Astrocyte of the spinal cord (primary cell): ENCODE measurements around the gene FN3K.

Experiments
- DNase-seq: peaks from one replicate; pipeline ENCODE4 v3.0.0; 2011; ENCODE audit warnings: low read depth, low spot score
- H3K4me3 ChIP-seq: 2 replicates; pipeline ENCODE4 v1.5.1; 2011; ENCODE audit warnings: low read depth, mild to moderate bottlenecking, low read length, moderate library complexity
- in situ Hi-C: cut with HindIII; loops from 2 replicates; pipeline ENCODE4 v1.10.0; 2017; ENCODE audit warnings: low sequenced_read_pairs
- TF ChIP-seq, protein P1 (sequence below): IDR thresholded peaks from 2 replicates; pipeline ENCODE4 v1.5.1; 2012; ENCODE audit warnings: low read depth, mild to moderate bottlenecking, low read length, inconsistent platforms

FN3K gene

DNA sequence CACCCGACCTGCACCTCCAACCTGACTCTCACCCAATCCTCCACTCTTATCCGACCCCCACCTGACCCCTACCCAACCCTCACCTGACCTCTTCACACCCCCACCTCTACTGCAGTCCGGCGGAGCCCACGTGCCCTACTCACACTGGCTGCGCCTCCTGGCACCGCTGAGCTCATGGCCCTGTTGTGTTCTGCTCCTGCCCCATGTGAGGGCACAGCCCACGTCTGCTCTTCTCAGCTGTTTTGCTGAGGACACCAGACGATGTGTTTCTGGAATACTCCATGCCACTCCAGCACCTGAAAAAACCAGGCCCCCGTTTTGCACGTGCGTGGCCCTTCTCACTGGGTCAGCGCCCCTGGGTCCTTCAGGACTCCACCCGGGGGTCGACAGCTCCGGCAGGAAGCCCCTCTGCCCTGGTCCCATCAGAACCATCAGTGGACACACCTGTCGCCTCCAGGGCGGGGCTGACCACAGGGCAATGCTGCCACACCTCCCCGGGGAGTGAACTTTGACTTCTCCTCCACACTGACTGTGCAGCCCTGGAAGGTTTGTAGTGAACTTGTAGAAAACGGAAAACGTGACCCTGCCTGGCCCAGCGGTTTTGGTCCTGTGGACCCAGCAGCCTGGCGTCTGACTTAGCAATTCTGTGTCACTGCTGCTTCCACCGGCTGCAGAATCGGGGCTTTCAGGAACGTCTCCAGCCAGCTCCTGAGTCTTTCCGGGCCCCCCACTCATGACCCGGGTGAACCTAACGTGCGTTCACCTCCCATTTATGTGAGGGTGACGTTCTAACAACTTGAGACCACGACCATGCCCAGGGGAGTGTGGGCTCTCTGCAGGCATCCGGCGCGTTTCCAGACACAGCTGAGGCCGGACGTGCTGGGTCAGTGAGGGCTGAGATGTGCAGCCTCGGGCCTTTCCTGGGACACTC lies 31.2 kb upstream of the FN3K start:
- TF ChIP-seq, protein P1, sequence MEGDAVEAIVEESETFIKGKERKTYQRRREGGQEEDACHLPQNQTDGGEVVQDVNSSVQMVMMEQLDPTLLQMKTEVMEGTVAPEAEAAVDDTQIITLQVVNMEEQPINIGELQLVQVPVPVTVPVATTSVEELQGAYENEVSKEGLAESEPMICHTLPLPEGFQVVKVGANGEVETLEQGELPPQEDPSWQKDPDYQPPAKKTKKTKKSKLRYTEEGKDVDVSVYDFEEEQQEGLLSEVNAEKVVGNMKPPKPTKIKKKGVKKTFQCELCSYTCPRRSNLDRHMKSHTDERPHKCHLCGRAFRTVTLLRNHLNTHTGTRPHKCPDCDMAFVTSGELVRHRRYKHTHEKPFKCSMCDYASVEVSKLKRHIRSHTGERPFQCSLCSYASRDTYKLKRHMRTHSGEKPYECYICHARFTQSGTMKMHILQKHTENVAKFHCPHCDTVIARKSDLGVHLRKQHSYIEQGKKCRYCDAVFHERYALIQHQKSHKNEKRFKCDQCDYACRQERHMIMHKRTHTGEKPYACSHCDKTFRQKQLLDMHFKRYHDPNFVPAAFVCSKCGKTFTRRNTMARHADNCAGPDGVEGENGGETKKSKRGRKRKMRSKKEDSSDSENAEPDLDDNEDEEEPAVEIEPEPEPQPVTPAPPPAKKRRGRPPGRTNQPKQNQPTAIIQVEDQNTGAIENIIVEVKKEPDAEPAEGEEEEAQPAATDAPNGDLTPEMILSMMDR, result no peak

DNA sequence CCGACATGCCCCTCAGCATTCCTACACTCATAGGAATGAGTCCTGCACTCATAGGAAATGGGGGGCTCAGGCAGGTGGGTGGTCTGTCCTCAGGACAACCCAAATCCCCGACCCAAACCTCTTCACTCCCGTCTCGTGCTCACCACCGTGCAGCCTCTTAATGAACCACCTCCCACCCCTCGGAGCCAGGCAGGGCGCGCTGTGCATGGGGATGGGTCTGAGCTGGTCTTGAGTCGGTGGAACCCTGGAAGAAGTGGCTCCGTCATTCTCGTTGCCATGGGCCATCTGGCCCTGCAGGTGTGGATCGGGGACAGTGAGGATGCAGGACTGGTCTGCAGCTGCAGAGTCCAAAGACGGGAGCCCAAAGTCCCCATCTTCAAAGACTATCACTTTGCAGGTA lies 30.5 kb upstream of the FN3K start:
- no peak for DNase-seq
- no peak overlapping the region for H3K4me3 ChIP-seq
- in situ Hi-C loops, result no loop called here
- TF ChIP-seq, protein P1, result no peak

More for the DNA sequence above, 31.2 kb upstream of the FN3K start:
- in situ Hi-C loops, result no loop called here
- H3K4me3 ChIP-seq, result no peak overlapping the region
- DNase-seq, result no peak

DNA sequence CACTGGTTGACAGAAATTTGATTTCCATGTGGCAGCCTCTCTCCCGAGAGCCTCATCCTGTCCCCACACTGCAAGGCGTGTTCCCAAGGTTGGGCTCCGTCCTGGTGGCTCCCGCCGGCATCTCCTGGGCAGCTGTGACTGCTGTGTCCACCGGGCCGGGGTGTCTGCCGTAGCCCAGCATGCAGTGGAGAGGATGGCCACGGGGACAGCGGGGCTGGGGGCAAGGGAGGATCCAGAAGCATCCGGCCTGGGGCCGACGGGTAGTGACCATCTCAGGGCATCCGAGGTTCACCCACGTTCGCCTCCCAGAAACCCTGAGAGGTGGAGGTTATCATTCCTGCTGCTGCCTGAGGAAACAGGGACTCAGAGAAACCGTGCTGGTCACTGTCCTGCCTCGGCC lies 29.7 kb upstream of the FN3K start:
- no peak for DNase-seq
- TF ChIP-seq, protein P1, result no peak
- in situ Hi-C loops, result no loop called here
- no peak overlapping the region for H3K4me3 ChIP-seq

DNA sequence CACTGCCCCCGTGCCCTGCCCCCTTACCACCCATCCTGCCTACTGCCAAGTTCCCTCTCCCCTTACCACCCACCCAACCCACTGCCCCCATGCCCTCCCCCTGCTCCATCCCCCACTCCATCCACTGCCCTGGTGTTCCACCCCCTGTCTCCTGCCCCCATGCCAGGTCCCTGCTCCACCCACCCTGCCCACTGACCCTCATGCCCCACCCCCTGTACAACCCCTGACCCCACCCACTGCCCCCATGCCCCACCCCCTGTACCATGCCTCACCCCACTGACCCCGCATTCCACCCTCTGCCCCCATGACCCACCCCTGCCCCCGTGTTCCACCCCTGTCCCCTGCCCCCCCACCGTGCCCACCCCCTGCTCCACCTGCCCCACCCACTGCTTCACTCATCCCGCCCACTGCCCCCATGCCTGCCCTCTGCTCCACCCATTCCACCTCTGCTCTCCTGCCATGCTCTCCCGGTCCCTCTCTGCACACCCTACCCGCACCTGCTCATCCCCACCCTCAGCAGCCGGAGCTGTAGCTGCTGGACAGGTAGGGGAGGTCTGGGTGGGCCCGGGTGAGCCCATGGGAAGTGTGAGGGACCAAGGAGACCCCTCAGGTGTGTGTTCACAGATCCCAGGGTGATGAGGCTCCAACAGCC lies 26.3 kb upstream of the FN3K start:
- TF ChIP-seq, protein P1, result no peak
- no peak overlapping the region for H3K4me3 ChIP-seq
- in situ Hi-C loops, result no loop called here
- DNase-seq, result no peak

DNA sequence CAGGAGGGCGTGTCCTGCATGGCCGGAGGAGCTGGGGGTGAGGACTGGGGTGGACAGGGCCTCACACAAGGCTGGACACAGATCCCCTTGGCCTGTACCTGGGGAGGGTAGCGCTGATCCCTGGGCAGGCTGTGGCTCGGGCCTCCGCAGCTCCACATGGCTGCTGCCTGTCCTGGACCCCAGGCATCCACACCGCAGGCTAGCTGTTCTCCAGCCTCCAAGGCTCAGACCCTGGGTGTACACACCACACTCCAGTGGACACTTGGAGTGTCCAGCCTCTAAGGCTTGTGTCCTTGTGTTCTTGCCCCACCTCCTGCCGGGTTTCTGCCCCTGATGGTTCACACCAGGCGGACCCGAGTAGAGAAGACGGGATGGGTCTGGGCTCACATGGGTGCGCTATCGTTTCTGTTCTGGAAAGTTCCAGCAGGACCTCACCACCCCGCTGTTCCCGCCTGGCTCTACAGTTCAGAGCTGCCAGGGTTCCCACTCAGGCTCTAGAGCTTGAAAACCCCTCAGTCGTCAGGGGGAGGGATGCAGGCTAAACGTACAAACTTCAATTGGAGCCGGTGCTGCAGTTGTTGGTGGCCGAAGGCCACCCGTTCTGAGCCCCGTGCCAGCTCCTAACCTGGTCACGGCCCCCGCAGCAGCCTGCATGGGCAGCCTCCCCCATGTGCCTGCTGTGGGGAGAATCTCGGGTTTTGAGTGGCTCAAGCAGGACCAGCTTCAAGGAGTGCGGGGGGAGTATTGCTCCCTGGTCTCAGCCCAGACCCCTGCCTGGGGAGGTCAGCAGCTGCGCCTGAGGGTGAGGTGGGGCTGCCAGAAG lies 25.5 kb upstream of the FN3K start:
- TF ChIP-seq, protein P1, result no peak
- in situ Hi-C loops, result no loop called here
- no peak for DNase-seq
- no peak overlapping the region for H3K4me3 ChIP-seq

DNA sequence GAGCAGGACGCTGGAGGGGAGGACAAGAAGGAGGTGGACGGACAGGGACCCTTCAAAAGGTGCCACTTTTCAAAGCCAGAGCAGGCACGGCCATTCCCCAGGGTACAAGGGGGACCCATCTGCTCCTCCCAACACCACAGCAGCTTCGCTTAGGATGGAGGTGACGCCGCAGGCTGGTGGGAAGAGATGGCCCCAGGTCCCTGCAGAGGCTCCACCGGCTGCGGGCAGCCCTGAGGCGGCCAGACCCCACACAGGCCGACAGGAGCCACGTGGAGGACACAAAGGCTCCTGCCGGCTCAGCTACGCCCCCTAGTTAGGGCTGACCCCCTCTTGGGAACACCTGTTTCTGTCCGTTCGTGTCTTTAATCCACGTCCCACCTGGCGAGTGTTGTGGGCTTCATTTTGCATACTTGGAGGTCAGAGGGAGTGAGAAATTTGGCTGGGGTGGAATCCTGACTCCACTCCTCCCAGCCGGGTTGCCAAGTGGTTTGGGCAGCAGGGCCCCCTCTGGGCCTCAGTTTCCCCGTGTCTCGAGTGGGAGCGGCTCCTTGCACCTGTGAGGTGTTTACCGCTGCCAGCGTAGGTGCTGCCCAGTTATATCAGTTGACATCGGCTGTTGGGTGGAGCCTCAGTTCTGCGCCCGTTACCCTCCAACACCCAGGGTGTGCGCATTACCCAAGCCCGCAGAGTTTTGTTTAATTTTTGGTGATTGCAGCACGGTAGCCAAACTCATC lies 24.7 kb upstream of the FN3K start:
- TF ChIP-seq, protein P1, result no peak
- DNase-seq, result no peak
- in situ Hi-C loops, result no loop called here
- H3K4me3 ChIP-seq, result no peak overlapping the region
